ENCODE measurements around the gene CLEC4G.
"Not testable (repeated sequence)": the region's sequence is repeated elsewhere in the genome, so short reads cannot be mapped to it uniquely, and the experiment has no call there.

The CLEC4G gene, protein sequence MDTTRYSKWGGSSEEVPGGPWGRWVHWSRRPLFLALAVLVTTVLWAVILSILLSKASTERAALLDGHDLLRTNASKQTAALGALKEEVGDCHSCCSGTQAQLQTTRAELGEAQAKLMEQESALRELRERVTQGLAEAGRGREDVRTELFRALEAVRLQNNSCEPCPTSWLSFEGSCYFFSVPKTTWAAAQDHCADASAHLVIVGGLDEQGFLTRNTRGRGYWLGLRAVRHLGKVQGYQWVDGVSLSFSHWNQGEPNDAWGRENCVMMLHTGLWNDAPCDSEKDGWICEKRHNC

DNA sequence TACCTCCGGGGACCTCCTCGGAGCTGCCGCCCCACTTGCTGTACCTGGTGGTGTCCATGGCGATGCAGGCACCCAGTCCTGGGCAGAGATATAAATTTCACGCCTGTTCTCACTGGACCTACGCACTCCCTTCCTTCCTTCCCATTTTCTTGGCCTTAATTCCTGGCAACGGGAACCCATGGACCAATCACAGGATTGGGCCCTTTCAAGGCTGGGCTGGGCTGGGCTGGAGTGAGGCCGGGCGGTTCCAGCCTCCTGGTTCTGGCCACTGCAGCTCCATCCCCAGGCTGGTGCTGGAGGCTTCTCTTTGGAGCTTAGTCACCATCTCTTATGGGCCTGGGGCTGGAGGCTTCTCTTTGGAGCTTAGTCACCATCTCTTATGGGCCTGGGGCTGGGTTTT, at the start of gene CLEC4G:
CLEC4G (minus strand) TSS at position 66 of the 400 bp plus-strand sequence; CDS start at position 58, 8 bp downstream.
- DNase-seq = no peak

DNA sequence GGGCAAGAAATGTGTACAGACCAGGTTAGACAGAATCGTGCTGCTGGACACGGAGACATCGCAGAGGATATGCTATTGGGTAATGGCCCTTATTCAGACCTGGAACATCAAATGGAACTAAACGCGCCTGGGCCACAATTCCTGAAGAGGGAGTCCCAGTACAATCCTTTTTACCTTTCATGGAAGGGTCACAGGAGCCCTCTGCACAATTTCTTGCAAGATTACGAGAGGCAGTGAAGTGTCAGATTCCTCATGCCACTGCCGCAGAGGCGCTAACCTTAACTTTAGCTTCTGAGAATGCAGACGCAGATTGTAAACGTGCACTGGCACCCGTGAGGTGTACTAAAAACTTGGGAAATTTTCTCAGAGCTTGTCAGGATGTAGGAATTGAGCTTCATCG, 49.2 kb upstream of the CLEC4G start:
- DNase-seq = no peak

DNA sequence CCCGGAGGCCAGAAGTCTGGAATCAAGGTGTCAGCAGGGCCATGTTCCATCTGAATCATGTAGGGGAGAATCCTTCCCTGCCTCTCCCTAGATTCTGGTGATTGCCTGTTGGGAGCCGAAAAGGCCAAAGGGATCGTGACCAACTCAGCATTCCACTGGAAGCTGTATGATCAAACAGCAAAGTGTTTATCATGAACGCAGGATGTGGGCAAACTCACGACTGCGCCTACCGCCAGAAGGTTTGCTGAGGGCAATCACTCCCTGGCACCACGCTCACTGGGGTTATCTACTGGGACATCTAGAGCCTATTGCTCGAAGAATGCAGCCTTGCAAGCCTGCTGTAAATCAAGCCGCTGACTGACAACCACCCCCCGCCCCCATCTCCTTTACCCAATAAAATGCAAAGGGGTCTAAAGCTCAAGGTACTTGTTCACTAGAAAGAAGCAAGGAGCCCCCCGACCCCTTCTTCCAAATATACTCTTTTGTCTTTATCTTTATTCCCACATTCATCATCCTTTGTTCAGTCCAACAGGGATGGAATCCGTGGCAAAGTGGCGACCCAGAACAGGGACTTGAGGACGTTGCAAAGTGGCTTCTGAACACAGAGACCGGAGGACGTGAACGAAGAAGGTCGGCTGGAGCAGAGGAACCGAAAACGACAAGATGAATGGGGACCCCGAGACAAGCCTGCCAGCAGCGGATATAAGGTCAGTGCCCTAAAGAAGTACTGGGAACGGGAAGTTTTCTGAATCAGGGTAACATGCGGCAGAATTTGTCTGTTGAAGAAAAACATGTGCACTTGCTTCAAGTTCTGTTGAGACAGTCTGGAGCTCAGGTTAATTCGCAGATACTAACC, 47.9 kb upstream of the CLEC4G start:
- DNase-seq = no peak

DNA sequence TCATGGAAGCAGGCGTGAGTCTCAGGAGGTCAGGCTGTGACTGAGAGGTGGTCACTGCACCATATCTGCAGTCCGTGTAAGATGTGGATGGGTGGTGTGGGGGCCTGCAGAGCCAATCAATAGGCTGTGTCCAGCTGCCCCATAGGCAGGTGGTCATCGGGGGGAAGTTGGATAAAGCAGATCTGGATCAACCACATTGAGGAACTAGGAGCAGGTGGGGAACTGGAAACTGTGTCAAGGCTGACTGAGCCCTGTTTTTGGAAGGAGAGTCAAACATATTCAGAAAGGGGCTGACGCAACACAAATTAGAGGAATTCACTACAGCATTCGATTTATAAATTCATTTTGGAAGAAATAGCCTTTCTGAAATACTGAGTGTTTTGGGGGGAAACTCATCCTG, 46.2 kb upstream of the CLEC4G start:
- DNase-seq = no peak

DNA sequence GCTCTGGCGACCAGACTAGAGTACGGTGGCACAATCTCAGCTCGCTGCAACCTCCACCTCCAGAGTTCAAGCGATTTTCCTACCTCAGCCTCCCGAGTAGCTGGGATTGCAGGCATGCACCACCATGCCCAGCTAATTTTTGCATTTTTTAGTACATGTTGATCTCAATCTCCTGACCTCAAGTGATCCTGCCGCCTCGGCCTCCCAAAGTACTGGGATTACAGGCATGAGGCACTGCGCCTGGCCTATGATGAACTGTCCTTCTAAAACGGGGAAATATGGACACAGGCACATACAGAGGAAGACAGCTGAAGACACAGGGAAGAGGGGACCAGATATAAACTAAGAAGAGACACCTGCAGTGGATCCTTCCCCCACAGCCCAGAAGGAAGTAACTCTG, 43.9 kb upstream of the CLEC4G start:
- no peak for DNase-seq

DNA sequence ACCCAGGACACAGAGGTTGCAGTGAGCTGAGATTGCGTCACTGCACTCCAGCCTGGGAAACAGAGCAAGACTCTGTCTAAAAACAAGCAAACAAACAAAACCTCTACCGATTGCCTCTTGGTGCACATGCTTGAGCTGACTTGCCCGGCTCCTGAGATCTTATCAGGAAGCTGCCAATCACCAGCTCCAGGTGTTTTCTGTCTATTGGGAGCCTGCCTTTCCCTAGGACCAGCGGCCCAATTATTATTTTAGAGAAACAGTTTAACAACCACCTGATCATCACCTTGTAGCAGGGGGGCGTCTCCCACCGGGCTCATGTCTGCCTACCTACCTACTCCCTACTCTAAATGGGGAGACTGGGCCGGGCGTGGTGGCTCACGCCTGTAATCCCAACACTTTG, 41.9 kb upstream of the CLEC4G start:
- no peak for DNase-seq

DNA sequence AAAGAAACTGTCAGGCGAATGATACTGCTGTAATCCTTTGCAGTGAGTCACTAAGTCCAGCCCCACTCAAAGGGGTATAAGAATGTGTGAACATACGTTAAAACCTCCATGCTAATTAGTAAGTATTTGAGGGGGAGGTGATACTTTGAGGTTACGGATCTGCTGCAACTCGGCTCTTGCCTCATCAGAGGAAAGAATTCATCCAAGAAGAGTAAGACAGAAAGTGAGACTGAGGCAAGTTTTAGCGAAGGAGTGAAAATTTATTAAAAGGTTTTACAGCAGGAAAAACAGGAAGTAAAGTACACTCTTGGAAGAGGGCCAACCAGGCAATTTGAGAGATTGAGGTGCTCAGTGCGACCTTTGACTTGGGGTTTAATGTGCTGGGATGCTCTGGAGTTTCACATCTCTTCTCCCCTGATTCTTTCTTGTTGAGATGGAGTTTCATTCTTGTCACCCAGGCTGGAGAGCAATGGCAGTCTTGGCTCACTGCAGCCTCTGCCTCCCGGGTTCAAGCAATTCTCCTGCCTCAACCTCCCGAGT, 40.9 kb upstream of the CLEC4G start:
- peak; percentile 59 for DNase-seq

DNA sequence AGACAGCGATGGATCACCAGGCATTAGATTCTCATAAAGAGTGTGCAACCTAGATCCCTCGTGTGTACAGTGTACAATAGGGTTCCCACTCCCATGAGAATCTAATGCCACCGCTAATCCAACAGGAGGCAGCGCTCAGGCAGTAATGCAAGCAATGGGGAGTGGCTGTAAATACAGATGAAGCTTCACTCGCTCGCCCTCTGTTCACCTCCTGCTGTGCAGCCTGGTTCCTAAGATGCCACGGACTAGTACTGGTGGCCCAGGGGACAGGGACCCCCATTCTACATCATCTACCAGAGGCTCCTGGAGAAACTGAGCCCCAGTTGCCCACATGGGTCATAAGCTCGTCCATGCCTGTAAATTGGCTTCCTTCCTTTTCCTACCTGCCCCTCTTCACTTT, 39.2 kb upstream of the CLEC4G start:
- no peak for DNase-seq

DNA sequence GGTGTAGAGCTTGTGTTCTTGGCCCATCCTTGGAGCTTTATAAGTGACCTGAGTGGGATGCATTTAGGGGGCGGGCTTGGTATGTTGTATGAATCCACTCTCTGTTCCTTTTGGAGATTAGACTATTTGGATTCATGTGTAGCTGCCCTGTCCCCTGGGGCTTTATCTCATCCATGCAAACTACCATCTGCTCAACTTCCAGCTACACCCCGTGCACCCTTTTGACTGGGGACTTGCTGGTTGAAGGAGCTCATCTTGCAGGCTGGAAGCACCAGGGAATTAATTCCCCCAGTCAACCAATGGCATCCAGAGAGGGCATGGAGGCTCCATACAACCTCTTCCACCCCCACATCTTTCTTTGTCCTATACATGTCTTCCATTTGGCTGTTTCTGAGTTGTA, 37.3 kb upstream of the CLEC4G start:
- DNase-seq = no peak

DNA sequence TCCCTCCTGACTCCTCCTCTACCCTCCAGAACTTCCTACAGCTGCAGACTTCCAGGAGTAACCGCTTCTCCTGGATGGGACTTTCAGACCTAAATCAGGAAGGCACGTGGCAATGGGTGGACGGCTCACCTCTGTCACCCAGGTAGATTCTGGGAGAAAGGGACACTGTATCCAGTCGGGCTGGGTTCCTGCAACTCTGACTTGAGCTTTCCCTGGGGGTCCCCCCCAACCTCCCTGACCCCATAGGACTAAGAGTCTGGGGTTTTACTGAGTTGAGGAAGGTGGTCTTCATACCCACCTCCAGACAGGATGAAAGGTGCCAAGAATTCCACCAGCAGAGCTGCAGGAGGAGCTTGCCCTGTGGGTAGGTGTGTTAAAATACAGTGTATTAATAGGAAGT, 35.6 kb upstream of the CLEC4G start:
- DNase-seq = no peak

DNA sequence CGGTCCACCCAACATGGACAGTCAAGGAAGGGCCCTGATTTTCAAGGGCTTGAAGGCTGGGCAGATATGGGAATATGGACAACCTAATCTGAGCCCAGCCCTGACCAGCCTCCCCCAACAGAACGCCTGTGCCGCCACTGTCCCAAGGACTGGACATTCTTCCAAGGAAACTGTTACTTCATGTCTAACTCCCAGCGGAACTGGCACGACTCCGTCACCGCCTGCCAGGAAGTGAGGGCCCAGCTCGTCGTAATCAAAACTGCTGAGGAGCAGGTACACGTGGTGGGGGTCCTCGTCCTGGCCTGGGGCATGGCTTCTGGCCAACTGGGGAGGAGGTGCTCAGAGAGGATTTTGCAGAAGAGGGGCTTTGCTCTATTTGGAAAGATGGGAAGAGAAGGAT, 34.6 kb upstream of the CLEC4G start:
- DNase-seq = no peak

DNA sequence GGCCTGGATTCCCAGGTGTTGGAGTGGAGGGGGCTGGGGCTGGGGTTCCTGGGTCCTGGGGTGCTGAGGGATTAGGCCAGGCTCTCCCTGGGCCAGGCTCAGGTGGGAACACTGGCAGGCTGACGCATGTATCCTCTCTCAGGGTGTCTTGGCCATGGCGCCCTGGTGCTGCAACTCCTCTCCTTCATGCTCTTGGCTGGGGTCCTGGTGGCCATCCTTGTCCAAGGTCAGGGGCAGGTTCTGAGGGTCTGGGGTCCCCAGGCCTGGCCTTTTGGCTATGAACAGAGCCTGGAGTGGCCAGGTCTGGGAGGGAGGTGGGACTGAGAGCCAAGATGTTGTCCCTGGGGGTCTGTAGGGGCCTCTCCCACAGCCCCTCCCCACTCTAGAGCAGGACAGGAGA, 33.1 kb upstream of the CLEC4G start:
- not testable (repeated sequence) for DNase-seq

DNA sequence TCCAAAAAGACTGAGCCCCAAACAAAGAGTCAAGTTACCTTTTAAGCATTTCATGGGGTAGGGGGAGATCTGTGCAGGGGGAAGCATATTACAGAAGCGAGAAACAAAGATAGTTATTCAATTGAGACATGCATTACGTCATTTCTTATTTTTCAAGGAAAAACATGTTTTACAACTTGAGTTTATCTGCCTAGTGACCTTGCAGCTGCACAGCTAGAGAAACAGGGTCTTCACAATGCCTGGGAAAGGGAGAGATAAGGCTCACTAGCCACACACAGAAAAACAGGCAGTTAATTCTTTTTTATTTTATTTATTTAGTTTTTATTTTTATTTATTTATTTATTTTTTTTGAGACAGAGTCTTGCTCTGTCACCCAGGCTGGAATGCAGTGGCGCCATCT, 32.2 kb upstream of the CLEC4G start:
- DNase-seq = not testable (repeated sequence)

DNA sequence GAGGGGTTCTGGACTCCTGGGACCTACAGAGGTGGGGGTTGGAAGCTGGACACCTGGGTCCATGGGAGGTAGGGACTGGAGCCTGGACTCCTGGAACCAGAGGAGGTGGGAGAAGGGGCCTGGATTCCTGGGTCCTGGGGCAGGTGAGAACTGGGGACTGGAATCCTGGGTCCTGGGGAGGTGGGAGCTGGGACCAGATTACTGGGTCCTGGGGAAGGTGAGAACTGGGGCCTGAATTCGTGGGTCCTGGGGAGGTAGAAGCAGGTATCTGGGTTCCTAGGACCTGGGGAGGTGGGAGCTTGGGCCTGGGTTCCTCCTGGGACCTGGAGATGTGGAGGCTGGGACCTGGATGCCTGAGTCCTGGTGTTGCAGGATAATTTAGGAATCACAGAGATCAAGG, 31.8 kb upstream of the CLEC4G start:
- DNase-seq = no peak

DNA sequence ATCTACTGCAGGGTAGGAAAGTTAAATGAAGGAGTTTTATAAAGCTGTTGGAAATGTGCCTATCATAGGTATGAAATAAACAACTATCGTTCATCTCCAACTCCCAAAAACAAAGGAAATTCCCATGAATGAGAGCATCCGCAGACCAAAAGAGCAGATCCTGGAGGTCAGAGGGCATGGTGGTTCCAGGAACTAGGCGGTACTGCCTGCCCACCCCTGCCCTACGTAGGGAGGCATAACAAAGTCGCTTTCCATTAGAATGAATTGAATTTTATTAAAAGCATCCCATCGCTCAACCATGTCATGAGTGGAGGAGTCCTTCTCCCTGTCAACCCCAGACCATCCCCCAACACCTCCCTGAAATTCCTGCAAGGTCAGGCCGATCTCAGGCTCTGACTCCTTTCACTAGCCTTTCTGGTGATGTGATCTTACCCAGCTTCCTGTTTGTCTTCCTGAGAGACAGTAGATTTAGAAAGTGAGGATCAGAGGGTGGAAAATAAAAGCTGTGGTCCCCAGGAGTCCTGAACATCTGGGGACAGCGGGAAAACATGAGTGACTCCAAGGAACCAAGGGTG, 30.9 kb upstream of the CLEC4G start, which contains the start of gene CLEC4M:
CLEC4M (plus strand) TSS at position 525 of the 575 bp plus-strand sequence; CDS start at position 549, 24 bp downstream.
- no peak for DNase-seq

DNA sequence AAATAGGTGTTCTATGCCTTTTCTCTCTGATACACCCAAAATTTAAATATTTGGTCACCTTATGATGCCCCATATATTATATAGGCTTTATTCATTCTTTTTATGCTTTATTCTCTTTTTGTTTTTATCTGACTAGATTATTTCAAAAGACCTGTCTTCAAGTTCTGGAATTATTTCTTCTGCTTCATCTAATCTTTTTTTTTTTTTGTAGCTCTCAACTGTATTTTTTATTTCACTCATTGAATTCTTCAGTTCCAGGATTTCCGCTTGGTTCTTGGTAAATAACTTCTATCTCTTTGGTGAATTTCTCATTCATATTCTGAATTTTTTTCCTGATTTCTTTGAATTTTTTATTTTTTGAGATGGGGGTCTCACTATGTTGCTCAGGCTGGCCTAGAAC, 27.2 kb upstream of the CLEC4G start:
- no peak for DNase-seq

DNA sequence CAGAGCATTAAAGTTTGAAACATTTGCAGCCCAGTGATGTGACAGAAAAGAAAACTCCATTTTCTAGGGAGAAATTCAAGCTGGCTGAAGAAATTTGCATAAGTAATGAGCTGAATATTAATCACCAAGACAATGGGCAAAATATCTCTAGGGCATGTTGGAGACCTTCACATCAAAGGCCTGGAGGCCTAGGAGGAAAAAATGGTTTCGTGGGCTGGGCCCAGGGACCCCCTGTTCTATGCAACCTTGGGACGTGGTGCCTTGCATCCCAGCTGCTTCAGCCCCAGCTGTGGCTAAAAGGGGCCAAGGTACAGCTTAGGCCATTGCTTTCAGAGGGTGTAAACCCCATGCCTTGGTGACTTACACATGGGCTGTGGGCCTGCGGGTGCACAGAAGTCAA, 25.4 kb upstream of the CLEC4G start:
- DNase-seq = no peak

DNA sequence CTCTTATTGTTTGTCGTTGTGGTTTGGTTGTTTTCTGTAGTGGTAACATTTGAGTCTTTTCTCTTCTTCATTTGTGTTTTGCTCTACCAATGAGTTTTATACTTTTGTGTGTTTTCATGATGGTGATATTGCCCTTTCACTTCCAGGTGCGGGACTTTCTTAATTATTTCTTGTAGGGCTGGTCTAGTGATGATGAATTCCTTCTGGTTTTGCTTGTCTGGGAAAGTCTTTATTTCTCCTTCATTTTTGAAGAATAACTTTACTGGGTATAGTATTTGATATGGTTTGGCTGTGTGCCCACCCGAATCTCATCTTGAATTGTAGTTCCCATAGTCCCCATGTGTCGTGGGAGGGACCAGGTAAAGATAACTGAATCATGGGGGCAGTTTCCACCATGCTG, 24.3 kb upstream of the CLEC4G start:
- DNase-seq = no peak

DNA sequence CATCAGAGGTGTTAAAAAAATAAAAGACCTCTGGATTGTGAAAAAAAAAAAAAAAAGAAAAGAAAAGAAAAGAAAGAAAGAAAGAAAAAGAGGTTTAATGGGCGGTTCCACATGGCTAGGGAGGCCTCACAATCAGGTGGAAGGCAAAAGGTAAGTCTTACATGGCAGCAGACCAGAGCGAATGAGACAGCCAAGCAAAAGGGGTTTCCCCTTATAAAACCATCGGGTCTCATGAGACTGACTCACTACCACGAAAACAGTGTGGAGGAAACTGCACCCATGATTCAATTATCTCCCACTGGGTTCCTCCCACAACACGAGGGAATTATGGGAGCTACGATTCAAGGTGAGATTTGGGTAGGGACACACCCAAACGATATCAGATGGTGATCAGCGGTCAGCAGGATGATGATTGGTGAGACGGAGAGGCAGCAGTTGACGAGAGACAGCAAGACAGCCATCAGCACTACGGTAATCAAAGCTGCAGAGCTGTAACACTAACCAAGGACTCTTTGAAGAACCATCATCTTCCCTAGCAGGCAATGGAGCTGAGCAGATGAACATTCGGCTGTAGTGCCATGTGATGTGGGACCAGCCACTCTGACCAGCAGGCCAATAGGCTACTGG, 19.4 kb upstream of the CLEC4G start:
- DNase-seq = peak; percentile 66

DNA sequence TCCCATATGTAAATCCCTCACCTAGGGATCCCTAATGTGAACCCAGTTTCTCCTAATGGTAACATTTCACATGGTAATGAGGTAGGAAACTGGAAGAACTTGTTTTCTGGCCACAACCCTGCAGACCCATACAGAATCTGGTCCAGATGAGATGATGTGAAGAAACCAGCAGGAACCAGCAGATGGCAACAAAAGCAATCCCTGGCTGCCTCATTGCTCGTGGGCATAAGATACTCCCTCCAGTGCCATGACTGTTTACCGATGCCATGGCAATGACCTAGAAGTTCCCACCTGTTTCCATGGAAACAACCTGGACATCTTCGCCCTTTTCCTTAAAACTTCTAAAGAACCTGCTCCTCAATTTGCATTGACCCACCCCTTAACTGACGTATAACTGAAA, 16.8 kb upstream of the CLEC4G start:
- no peak for DNase-seq

DNA sequence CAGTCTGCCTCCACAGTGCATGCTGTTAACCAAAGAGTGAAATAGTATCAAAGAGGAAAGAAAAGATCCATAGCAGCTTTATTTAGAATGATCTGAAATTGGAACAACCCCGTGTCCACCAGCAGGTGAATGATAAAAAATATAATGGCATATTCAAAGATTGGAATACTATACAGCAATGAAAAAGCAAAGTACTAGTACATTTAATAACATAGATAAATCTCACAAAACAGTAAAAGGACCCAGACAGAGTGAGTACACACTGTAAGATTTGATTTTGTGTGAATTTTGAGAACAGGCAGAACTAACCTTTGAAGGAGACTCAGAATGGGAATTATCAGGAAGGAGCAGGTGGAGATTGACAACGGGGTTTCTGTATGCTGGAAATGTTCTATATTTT, 16.3 kb upstream of the CLEC4G start:
- DNase-seq = no peak

DNA sequence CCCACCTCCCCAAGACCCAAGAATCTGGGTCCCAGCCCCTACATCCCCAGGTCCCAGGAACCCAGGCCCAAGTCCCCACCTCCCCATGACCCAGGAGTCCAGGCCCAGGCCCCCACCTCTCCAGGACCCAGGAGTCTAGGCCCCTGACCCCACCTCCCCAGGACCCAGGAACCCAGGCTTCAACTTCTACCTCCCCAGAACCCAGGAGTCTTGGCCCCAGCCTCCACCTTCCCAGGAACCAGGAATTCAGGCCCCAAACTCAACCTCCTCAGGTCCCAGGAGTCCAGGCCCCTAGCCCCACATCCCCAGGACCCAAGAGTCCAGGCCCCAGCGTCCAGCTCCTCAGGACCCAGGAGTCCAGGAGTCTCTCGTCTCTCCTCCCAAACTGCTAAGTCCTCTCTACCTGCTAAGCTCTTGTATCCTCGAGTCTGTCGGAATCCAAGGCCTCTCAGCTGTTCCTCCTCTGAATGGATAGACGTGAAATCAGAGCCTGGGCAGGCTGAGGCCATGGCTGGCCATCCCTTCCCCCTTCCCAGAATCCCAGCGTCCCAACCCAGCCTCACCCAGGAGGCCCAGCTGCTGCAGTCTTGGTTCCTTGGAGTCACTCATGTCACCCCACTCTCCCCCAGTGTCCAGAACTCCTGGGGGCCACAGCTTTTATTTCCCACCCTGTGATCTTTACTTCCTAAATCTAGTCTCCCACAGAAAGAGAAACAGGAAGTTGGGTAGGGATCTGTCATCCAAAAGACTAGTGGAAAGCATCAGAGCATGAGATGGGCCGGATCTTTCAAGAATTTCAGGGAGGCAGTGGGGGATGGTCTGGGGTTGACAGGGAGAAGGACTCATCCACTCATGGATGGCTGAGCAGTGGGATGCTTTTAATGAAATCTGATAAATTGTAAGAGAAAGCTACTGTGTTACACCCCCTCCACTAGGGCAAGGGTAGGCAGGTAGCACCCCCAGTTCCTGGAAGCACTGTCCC, 15.3 kb upstream of the CLEC4G start, which contains the start of gene CD209:
CD209 (minus strand) TSS at position 632 of the 982 bp plus-strand sequence; CDS start at position 609, 23 bp downstream.
- no peak for DNase-seq

Data from stimulated activated CD4-positive, alpha-beta T cell treated with anti-CD3 and anti-CD28 coated beads, Interleukin-1b, Interleukin-23, amount 100 ng/mL, for 48 hours (primary cell).